Progenitor cell of endocrine pancreas (in vitro differentiated cells): ENCODE data around the gene PLEKHM3. TPM values are rescaled to one million over a fixed set of nuclear protein-coding genes. Genes with fewer than 3 reads are reported as not detected.

ENCODE experiments used
- DNase-seq: peaks from one replicate; pipeline ENCODE4 v3.0.0; 2021; ENCODE audit warnings: low spot score; ENCODE audit not compliant: unreplicated experiment
- H3K27ac Mint-ChIP-seq: 2 replicates; pipeline ENCODE4 v1.8.0; 2021; ENCODE audit warnings: mild to moderate bottlenecking, moderate library complexity, mixed read lengths
- H3K27me3 Mint-ChIP-seq: 2 replicates; pipeline ENCODE4 v1.8.0; 2021; ENCODE audit warnings: mixed read lengths
- H3K36me3 Mint-ChIP-seq: 2 replicates; pipeline ENCODE4 v1.8.0; 2022; ENCODE audit warnings: mixed read lengths; ENCODE audit not compliant: insufficient read depth
- H3K4me1 Mint-ChIP-seq: 2 replicates; pipeline ENCODE4 v1.8.0; 2021; ENCODE audit warnings: low read depth, mixed read lengths
- H3K4me3 Mint-ChIP-seq: 2 replicates; pipeline ENCODE4 v1.8.0; 2021; ENCODE audit warnings: low read depth, mild to moderate bottlenecking, moderate library complexity, mixed read lengths
- H3K9me3 Mint-ChIP-seq: 2 replicates; pipeline ENCODE4 v1.8.0; 2021; ENCODE audit warnings: low read depth, mixed read lengths
- total RNA-seq: library from RNA; stranded (reverse); gene quantifications from 2 replicates; pipeline ENCODE4 v1.2.1, GENCODE V29; 2021
- TF ChIP-seq, protein P1 (sequence below): fragments of 200-600 bp; sonication (generic); IDR thresholded peaks from one replicate; pipeline ENCODE4 v1.5.0; 2021; ENCODE audit warnings: antibody characterized with exemption, mild to moderate bottlenecking; ENCODE audit not compliant: unreplicated experiment

PLEKHM3 gene
- total RNA-seq, 1 donor from 2014 or later = 19.2 TPM

DNA sequence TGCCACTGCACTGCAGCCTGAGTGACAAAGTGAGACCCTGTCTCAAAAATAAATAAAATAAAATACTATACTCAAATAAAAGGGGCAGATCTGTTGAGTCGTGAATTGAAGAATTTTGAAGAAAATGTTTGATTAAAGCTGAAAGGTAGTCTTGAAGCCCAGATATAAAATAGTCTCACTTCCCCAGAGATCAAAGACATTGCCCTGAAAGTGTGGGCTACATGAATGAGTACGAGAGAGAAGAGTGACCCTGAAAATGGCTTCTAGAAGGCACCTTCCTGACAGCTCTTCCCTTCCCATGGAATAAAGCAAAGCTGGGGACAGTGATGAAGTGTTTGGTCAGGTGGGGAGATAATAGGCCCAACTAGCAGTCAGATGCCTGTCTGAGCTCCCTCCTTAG lies 241.8 kb downstream of the PLEKHM3 start:
- TF ChIP-seq, protein P1, sequence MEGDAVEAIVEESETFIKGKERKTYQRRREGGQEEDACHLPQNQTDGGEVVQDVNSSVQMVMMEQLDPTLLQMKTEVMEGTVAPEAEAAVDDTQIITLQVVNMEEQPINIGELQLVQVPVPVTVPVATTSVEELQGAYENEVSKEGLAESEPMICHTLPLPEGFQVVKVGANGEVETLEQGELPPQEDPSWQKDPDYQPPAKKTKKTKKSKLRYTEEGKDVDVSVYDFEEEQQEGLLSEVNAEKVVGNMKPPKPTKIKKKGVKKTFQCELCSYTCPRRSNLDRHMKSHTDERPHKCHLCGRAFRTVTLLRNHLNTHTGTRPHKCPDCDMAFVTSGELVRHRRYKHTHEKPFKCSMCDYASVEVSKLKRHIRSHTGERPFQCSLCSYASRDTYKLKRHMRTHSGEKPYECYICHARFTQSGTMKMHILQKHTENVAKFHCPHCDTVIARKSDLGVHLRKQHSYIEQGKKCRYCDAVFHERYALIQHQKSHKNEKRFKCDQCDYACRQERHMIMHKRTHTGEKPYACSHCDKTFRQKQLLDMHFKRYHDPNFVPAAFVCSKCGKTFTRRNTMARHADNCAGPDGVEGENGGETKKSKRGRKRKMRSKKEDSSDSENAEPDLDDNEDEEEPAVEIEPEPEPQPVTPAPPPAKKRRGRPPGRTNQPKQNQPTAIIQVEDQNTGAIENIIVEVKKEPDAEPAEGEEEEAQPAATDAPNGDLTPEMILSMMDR = no peak
- Mint-ChIP-seq H3K4me1 (peaks cover 33% of the 10 kb centered on the region), H3K27me3 (no peaks in the 10 kb centered on the region), H3K9me3 (peaks cover 2% of the 10 kb centered on the region), H3K36me3 (no peaks in the 10 kb centered on the region), H3K4me3 (no peak overlapping the region), H3K27ac (no peak overlapping the region)
- DNase-seq = no peak

DNA sequence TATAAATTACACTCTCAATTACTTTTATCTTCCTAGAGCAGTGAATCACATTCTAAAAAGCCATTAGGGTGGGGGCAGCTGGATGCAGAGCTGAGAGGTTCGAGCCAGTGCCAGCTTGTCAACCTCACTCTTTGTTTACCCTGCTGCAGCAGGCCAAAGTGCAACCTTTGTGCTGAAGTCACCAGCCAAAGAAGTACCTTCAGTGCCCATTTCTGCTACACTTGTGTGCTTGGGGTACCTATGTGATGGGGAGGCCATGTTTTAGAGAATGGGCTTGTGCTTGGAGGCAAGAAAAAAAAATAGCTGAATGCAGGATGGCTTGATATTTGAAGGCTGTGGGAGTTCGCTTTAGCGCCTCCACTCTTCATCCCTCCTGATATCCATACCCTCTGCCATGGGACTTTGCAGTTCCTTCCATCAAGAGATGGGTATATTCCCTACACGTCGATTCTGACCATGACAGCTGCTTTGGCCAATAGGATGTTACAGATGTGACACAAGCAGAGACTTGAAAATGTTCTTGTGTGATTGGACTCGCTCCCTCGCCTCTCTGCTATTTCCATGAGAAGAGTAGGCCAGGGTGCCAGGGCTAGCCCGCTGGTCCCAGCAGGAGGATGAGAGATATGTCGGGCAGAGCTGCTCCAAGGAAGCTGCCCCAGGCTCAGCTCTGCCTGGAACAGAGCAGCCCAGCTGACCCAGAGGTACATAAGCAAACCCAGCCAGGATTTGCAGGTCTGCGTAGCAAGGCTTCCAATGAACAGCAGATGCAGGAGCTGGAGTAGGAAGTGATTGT lies 242.9 kb downstream of the PLEKHM3 start:
- peak overlapping the region; percentile 82 for H3K27ac Mint-ChIP-seq
- no peaks in the 10 kb centered on the region for H3K27me3 Mint-ChIP-seq
- no peak overlapping the region for H3K4me3 Mint-ChIP-seq
- H3K4me1 Mint-ChIP-seq = peaks cover 30% of the 10 kb centered on the region
- TF ChIP-seq, protein P1 = no peak
- no peaks in the 10 kb centered on the region for H3K36me3 Mint-ChIP-seq
- peaks cover 2% of the 10 kb centered on the region for H3K9me3 Mint-ChIP-seq
- no peak for DNase-seq

DNA sequence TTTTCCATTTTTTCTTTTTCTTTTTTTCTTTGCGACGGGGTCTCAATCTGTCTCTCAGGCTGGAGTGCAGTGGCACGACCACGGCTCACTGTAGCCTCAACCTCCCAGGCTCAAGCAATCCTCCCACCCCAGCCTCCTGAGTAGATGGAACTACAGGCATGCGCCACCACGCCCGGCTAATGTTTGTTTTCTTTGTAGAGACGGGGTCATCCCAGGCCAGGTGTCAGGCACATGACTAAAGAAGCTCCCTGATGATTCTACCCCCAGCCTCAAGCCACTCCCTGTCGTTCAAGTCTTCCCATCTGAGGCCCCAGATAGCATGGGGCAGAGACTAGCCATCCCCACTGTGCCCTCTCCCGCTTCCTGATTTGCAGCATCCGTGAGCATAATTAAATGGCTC lies 245.8 kb downstream of the PLEKHM3 start:
- H3K36me3 Mint-ChIP-seq = no peaks in the 10 kb centered on the region
- TF ChIP-seq, protein P1 = no peak
- H3K27me3 Mint-ChIP-seq = no peaks in the 10 kb centered on the region
- H3K9me3 Mint-ChIP-seq = peaks cover 2% of the 10 kb centered on the region
- H3K4me3 Mint-ChIP-seq = no peak overlapping the region
- peaks cover 29% of the 10 kb centered on the region for H3K4me1 Mint-ChIP-seq
- DNase-seq = no peak
- H3K27ac Mint-ChIP-seq = no peak overlapping the region

DNA sequence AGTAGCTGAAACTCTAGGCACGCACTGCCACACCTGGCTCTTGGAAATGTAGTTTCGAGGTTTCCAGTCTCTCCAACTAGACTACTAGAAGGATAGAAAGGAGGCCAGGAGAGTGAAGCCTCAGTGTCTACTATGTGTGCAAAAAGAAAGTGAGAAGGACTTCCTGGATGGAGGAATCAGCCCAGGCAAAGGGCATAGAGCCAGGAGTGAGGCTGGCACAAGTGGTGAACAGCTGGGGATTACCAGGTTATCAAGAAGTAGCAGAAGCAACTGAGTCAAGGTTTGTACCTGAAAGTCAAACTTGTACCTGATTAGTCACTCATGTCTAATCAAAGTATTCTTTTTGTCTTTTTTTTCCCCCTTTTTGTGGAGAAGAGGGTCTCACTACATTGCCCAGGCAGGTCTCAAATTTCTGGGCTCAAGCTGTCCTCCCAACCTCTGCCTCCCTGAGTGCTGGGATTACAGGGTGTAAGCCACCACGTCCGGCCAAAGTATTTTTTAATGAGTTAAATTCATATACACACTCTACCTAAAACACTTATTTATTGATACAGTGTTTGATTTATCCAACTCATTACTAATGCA lies 246.9 kb downstream of the PLEKHM3 start:
- peaks cover 2% of the 10 kb centered on the region for H3K9me3 Mint-ChIP-seq
- TF ChIP-seq, protein P1 = no peak
- H3K27ac Mint-ChIP-seq = no peak overlapping the region
- H3K36me3 Mint-ChIP-seq = no peaks in the 10 kb centered on the region
- no peaks in the 10 kb centered on the region for H3K27me3 Mint-ChIP-seq
- DNase-seq = no peak
- no peak overlapping the region for H3K4me3 Mint-ChIP-seq
- peaks cover 24% of the 10 kb centered on the region for H3K4me1 Mint-ChIP-seq

DNA sequence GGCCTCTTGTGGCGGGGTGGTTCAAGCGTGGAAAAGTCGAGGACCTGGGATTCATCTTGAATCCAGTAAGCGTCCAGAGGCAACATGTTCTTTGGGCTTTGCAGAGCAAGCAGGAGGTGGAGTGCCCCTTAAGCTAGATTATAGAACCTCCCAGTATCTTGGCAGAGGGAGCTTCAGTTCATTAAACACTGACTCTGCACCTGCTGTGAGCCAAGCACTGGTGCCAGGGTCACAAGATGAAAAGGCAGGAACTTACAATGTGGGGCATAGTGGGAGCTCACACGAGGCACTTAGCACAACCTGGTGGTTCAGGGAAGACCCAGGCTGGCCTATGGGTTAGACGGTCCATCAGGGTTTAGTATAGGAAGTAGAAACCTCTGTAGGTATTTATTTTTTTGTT lies 248.2 kb downstream of the PLEKHM3 start:
- Mint-ChIP-seq H3K4me1 (peaks cover 14% of the 10 kb centered on the region), H3K9me3 (peaks cover 2% of the 10 kb centered on the region), H3K36me3 (no peaks in the 10 kb centered on the region), H3K27me3 (no peaks in the 10 kb centered on the region), H3K4me3 (no peak overlapping the region), H3K27ac (no peak overlapping the region)
- TF ChIP-seq, protein P1 = no peak
- no peak for DNase-seq
